ENCODE measurements around the gene ISG20.

The ISG20 gene

GRCh38 chr15:88678755-88679154 lies 39.9 kb downstream of the ISG20 start:
- DNase-seq (ENCODE audit: low read depth), result no peak
- H3K4me3 ChIP-seq (ENCODE audit: control insufficient read depth, low read depth, low read length), result no peak overlapping the region
- TF ChIP-seq, protein P1, sequence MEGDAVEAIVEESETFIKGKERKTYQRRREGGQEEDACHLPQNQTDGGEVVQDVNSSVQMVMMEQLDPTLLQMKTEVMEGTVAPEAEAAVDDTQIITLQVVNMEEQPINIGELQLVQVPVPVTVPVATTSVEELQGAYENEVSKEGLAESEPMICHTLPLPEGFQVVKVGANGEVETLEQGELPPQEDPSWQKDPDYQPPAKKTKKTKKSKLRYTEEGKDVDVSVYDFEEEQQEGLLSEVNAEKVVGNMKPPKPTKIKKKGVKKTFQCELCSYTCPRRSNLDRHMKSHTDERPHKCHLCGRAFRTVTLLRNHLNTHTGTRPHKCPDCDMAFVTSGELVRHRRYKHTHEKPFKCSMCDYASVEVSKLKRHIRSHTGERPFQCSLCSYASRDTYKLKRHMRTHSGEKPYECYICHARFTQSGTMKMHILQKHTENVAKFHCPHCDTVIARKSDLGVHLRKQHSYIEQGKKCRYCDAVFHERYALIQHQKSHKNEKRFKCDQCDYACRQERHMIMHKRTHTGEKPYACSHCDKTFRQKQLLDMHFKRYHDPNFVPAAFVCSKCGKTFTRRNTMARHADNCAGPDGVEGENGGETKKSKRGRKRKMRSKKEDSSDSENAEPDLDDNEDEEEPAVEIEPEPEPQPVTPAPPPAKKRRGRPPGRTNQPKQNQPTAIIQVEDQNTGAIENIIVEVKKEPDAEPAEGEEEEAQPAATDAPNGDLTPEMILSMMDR (IDR thresholded peaks at IDR 0.05; ENCODE audit: control insufficient read depth, insufficient read depth, low read depth, low read length, missing control alignments), result no peak

DNA sequence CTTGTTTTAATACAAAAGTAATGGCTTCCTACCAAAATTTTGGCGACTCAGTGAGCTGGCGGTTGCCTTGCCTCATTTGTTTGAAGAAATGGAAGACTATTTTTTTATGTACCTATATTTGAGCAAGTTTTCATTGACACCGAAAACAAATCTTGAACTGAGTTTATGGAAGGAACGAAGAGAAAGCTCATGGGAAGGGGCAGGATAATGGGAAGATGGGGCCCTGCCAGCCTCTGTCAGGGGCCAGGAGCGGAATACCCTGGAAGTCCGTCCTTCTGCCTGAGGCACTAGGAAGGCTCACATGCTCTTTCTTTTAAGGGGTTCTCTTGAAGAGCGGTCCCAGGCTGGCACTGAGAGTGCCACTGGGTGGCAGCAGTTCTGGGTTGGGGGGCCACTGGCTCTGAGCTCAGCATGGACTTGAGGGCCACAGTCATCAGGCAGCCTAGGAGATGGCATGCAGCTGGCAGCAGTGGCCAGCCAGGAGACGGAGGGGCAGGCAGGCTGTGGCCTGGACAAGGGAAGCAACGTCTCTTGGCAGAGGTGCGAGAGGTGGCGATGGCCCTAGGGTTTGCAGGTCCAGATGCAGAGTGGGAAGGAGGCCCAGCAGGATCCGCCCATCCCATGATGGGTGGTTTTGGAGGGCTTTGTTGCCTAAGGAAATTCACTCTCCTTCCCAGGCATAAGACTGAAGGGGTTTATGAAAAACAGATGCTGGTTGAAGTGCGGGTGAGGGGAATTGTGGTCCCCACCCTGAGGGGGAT lies 41.6 kb downstream of the ISG20 start:
- H3K4me3 ChIP-seq (ENCODE audit: control insufficient read depth, low read depth, low read length), result no peak overlapping the region
- DNase-seq (ENCODE audit: low read depth), result no peak
- TF ChIP-seq, protein P1 (IDR thresholded peaks at IDR 0.05; ENCODE audit: control insufficient read depth, insufficient read depth, low read depth, low read length, missing control alignments), result no peak

DNA sequence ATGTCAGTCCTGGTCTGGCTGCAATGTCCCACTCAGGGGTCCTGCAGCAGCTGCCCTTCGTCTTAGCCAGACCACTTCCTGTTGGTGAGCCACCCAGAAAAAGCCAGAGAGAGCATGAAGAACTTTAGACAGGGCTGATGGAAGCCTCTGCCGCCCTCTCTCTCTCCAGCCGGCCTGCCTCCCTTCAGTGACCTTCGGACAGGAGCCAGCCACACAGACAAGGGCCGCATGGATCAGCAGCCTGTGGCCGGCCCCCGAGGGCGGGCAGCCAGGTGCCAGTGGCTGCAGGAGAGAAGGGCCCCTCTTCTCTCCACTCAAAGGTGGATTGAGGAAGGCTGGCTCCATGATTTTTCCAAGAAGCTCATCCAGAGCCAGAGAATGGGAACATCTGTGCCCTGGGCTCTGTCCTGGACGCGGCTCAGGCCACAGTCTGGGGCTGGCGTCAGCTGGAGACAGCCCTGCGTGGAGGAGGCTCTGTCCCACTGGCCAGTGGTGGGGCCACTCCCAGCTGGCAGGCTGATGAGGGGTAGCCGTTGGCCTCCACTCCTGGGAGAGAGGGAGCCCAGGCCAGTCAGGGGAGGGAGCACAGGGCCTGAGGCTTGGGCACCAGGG lies 42.9 kb downstream of the ISG20 start:
- H3K4me3 ChIP-seq (ENCODE audit: control insufficient read depth, low read depth, low read length), result no peak overlapping the region
- no peak for DNase-seq (ENCODE audit: low read depth)
- TF ChIP-seq, protein P1 (IDR thresholded peaks at IDR 0.05; ENCODE audit: control insufficient read depth, insufficient read depth, low read depth, low read length, missing control alignments), result no peak

- no peak overlapping the region for H3K4me3 ChIP-seq (ENCODE audit: control insufficient read depth, low read depth, low read length)
- DNase-seq (ENCODE audit: low read depth), result no peak
- TF ChIP-seq, protein P1 (IDR thresholded peaks at IDR 0.05; ENCODE audit: control insufficient read depth, insufficient read depth, low read depth, low read length, missing control alignments), result no peak
Observed at GRCh38 chr15:88684345-88684744, 45.5 kb downstream of the ISG20 start.

DNA sequence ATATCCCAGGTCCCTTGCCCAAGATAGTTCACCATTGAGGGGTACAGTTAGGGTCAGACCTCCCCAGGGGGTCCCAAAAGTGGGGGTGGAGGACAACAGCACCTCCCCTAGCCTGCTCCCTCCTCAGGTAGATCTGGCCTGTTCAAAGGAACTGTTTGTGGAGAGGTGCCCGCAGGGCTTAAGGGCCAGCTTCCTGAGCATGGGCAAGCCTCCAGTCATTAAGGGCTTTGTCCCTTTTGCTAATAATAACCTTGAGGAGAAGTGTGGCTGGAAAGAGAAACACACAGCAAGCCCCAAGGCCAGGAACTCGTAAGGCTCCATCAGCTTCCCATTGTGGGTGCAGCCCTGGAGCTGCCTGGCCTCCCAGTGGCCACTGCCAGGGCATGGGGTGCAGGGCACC lies 47.4 kb downstream of the ISG20 start:
- TF ChIP-seq, protein P1 (IDR thresholded peaks at IDR 0.05; ENCODE audit: control insufficient read depth, insufficient read depth, low read depth, low read length, missing control alignments), result no peak
- no peak for DNase-seq (ENCODE audit: low read depth)
- H3K4me3 ChIP-seq (ENCODE audit: control insufficient read depth, low read depth, low read length), result no peak overlapping the region

DNA sequence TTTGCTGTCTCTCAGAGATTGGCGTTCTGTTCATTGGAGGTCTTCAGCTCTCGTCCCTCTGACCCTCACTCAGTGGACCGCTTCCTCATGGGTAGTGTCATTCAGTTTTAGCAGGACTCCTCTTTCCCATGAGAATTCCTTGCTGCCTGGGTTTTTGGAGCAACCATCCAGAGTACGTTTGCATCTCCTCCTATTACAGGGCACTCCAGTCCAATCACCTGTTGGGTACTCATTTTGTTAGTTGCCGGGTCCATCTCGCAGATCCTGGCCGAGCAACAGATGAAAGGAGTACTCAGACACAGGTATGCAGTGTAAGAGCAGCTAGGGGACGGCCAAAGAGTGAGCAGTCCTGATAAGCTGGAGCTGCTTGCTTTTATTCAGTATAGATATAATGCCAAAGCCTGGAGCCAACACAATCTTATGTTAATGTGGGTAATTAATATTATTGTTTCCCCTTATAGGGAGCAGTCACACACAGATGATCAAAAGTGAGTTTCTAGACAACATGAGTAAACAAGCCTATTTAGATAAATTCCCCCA lies 49.6 kb downstream of the ISG20 start:
- no peak overlapping the region for H3K4me3 ChIP-seq (ENCODE audit: control insufficient read depth, low read depth, low read length)
- TF ChIP-seq, protein P1 (IDR thresholded peaks at IDR 0.05; ENCODE audit: control insufficient read depth, insufficient read depth, low read depth, low read length, missing control alignments), result no peak
- no peak for DNase-seq (ENCODE audit: low read depth)
